Hepatocyte (in vitro differentiated cells): ENCODE results near the gene TM9SF4. TPM values are rescaled to one million over a fixed set of nuclear protein-coding genes. Genes with fewer than 3 reads are reported as not detected.

Source experiments
- DNase-seq: peaks from one replicate; pipeline ENCODE4 v3.0.0-alpha.2; 2016; ENCODE audit warnings: low spot score
- H2AFZ ChIP-seq: fragments of 200-600 bp; sonication (generic); 2 replicates; pipeline ENCODE4 v1.6.0; 2016; ENCODE audit warnings: antibody characterized with exemption, mild to moderate bottlenecking
- H3K27ac ChIP-seq: fragments of 200-600 bp; sonication (generic); 2 replicates; pipeline ENCODE4 v1.5.1; 2016; ENCODE audit warnings: mild to moderate bottlenecking
- H3K27me3 ChIP-seq: fragments of 200-600 bp; sonication (generic); 2 replicates; pipeline ENCODE4 v1.6.1; 2016
- H3K36me3 ChIP-seq: fragments of 200-600 bp; sonication (generic); replicated peaks from 2 replicates; pipeline ENCODE4 v1.5.1; 2016; ENCODE audit warnings: low read depth; ENCODE audit not compliant: insufficient read depth
- H3K4me1 ChIP-seq: fragments of 200-600 bp; sonication (generic); 2 replicates; pipeline ENCODE4 v1.5.1; 2016; ENCODE audit warnings: mild to moderate bottlenecking, moderate library complexity; ENCODE audit not compliant: insufficient read depth
- H3K4me2 ChIP-seq: fragments of 200-600 bp; sonication (generic); 2 replicates; pipeline ENCODE4 v1.6.0; 2016
- H3K4me3 ChIP-seq: fragments of 200-600 bp; sonication (generic); 2 replicates; pipeline ENCODE4 v1.5.1; 2016; ENCODE audit warnings: mild to moderate bottlenecking
- H3K79me2 ChIP-seq: fragments of 200-600 bp; sonication (generic); 2 replicates; pipeline ENCODE4 v1.6.0; 2017; ENCODE audit warnings: mild to moderate bottlenecking
- H3K9me2 ChIP-seq: fragments of 200-600 bp; sonication (generic); replicated peaks from 2 replicates; pipeline ENCODE4 v1.6.0; 2017; ENCODE audit warnings: mild to moderate bottlenecking; ENCODE audit not compliant: insufficient read depth
- H3K9me3 ChIP-seq: fragments of 200-600 bp; sonication (generic); 2 replicates; pipeline ENCODE4 v1.5.1; 2016; ENCODE audit warnings: low read depth, mild to moderate bottlenecking
- H4K20me1 ChIP-seq: fragments of 200-600 bp; sonication (generic); 2 replicates; pipeline ENCODE4 v1.6.0; 2016; ENCODE audit warnings: mild to moderate bottlenecking; ENCODE audit not compliant: insufficient read depth, poor library complexity, severe bottlenecking
- EZH2 ChIP-seq: fragments of 200-600 bp; sonication (generic); IDR thresholded peaks from 2 replicates; pipeline ENCODE4 v1.6.1; 2016; ENCODE audit warnings: antibody characterized with exemption, mild to moderate bottlenecking, borderline replicate concordance
- EZH2phosphoT487 ChIP-seq: fragments of 200-600 bp; sonication (generic); IDR thresholded peaks from one replicate; pipeline ENCODE4 v1.6.1; 2018; ENCODE audit warnings: antibody characterized with exemption, mild to moderate bottlenecking, low read depth, moderate library complexity; ENCODE audit not compliant: unreplicated experiment, severe bottlenecking
- WGBS: methylation state at CpG from one replicate; pipeline ENCODE4 v1.1.6; 2016; ENCODE audit warnings: low lambda C conversion rate; ENCODE audit errors: missing lambda C conversion rate; 5-methylcytosine and 5-hydroxymethylcytosine counted together
- polyA plus RNA-seq: library from polyadenylated mRNA; unstranded; fragments of >200 nt; fragmentation: Nextera tagmentation; extraction: Ambion mirVana; gene quantifications from 2 replicates; pipeline ENCODE4 v1.2.1, GENCODE V29; 2016
- total RNA-seq: library from RNA; depleted of rRNA; stranded (reverse); fragments of >200 nt; gene quantifications from 2 replicates; pipeline ENCODE4 v1.2.3, GENCODE V29; 2014
- TF ChIP-seq, protein P1 (sequence below): fragments of 200-600 bp; sonication (generic); IDR thresholded peaks from 2 replicates; pipeline ENCODE4 v1.5.1; 2016; ENCODE audit warnings: antibody characterized with exemption, mild to moderate bottlenecking; ENCODE audit not compliant: poor library complexity

TM9SF4 gene
- total RNA-seq = 65.3 and 72.3 TPM in 2 replicates
- 86.4 and 87.3 TPM in 2 replicates for polyA plus RNA-seq

DNA sequence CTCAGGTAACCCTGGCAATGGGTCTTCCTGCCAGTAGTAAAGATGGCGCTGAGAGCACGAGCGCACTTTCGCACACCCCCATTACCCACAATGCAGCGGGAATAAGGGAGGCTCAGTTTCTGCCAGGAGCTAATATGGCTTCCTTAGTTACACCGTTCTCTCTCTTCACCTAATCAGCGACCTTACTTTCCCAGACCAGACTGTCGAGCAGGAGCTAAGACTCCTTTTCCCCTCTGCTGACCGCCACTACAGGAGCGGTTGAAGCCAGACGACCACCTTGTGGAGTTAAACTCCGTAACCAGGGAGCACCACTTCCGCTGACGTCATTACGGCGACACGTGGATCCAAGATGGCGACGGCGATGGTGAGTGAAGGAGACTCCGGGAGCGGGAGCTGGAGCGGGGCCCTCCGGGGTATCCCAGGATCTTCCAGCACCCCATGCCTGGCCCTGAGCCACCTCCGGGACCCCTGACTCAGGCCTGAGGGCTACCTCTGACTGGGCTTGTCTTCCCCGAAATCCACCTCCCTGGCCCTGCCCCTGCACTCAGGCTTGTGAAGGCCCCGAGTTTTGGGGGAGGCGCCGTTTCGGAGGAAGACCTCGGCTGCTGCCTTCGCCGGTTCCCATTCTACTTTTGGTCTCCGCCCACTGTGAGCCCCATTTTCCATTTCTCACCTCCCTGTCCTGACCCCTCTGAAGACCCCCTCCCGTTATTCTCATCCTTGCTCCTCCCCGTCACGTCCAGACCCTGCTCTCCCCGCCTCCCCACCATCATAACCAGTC, at the start of gene TM9SF4:
TSS of gene TM9SF4 (plus strand) at position 323 of the 781 bp plus-strand sequence. CDS start at position 350, 27 bp downstream.
- Histone ChIP-seq H4K20me1 (peaks cover 21% of the 10 kb centered on the region), H3K27ac (peak within 1 kb of the TSS; percentile 98), H3K9me3 (no peaks in the 10 kb centered on the region), H3K4me3 (peak within 1 kb of the TSS; percentile 56), H3K36me3 (no peaks in the 10 kb centered on the region), H3K4me1 (peaks cover 20% of the 10 kb centered on the region), H3K9me2 (no peaks in the 10 kb centered on the region), H2AFZ (peak within 1 kb of the TSS; percentile 81), H3K27me3 (no peaks in the 10 kb centered on the region), H3K79me2 (peaks cover 49% of the 10 kb centered on the region), H3K4me2 (peak within 1 kb of the TSS; percentile 75)
- peak; percentile 97 for DNase-seq
- TF ChIP-seq, protein P1, sequence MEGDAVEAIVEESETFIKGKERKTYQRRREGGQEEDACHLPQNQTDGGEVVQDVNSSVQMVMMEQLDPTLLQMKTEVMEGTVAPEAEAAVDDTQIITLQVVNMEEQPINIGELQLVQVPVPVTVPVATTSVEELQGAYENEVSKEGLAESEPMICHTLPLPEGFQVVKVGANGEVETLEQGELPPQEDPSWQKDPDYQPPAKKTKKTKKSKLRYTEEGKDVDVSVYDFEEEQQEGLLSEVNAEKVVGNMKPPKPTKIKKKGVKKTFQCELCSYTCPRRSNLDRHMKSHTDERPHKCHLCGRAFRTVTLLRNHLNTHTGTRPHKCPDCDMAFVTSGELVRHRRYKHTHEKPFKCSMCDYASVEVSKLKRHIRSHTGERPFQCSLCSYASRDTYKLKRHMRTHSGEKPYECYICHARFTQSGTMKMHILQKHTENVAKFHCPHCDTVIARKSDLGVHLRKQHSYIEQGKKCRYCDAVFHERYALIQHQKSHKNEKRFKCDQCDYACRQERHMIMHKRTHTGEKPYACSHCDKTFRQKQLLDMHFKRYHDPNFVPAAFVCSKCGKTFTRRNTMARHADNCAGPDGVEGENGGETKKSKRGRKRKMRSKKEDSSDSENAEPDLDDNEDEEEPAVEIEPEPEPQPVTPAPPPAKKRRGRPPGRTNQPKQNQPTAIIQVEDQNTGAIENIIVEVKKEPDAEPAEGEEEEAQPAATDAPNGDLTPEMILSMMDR = no peak
- no peak for TF ChIP-seq EZH2
- TF ChIP-seq EZH2phosphoT487 = no peak
- WGBS = under 1% methylated on average over 37 of the region's 38 CpGs

DNA sequence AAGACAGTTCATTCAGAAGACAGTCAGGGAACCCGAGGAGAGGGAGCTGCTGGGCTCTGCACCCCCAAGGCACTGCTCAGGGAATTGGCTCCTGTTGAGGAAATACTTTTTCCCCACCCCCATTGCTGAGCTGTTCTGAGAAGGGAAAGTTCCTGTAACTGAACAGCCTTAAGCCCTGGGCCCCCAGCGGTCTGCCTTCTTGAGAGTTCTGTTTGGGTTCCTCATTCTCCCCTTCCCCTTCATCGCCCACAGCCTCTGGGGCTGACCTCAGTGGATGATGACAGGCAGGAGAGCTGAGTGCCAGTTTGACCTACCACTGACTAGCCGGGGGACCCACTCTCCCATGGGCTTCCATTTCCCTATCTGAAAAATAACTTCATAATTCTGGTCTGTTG, 46.7 kb upstream of the TM9SF4 start:
- Histone ChIP-seq H3K4me1 (peaks cover 2% of the 10 kb centered on the region), H3K36me3 (no peaks in the 10 kb centered on the region), H3K79me2 (no peaks in the 10 kb centered on the region), H3K27ac (no peak overlapping the region), H4K20me1 (no peaks in the 10 kb centered on the region), H3K27me3 (peaks cover 32% of the 10 kb centered on the region), H2AFZ (no peak overlapping the region), H3K4me3 (no peak overlapping the region), H3K9me3 (no peaks in the 10 kb centered on the region), H3K4me2 (no peak overlapping the region), H3K9me2 (no peaks in the 10 kb centered on the region)
- DNase-seq = no peak
- TF ChIP-seq, protein P1 = no peak
- TF ChIP-seq EZH2phosphoT487 = no peak
- no peak for TF ChIP-seq EZH2
- 67% methylated on average over 4 of the region's 4 CpGs for WGBS

DNA sequence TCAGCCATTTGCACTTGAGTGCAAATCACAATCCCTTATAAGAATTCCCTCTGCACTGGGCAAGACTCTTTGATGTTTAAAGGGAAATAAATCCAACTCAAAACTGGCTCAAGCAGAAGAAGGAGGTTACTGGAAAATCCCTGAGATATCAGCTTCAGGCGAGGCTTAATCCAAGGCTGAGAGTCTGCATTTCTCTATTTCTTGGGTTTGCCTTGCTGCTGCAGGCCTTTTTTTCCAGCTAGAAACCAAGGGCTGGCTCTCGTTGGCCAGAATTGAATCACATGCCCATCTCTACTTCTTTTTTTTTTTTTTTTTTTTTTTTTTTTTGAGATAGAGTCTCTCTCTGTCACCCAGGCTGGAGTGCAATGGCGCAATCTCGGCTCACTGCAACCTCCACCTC, 45.8 kb upstream of the TM9SF4 start:
- Histone ChIP-seq H2AFZ (no peak overlapping the region), H3K4me3 (no peak overlapping the region), H3K4me2 (no peak overlapping the region), H3K36me3 (no peaks in the 10 kb centered on the region), H3K9me2 (no peaks in the 10 kb centered on the region), H4K20me1 (no peaks in the 10 kb centered on the region), H3K9me3 (no peaks in the 10 kb centered on the region), H3K27ac (no peak overlapping the region), H3K27me3 (peaks cover 26% of the 10 kb centered on the region), H3K79me2 (no peaks in the 10 kb centered on the region), H3K4me1 (peaks cover 2% of the 10 kb centered on the region)
- no peak for DNase-seq
- TF ChIP-seq EZH2phosphoT487 (no peak), EZH2 (no peak)
- TF ChIP-seq, protein P1 = no peak
- WGBS = 76% methylated on average over 4 of the region's 4 CpGs
